WERI-Rb-1 (cell line): ENCODE results near the gene FZD10.

ENCODE experiments used
- DNase-seq: peaks from one replicate; pipeline ENCODE4 v3.0.0-alpha.2; 2020
- H3K27ac ChIP-seq: fragments of 250-450 bp; sonication (Bioruptor Pico); 2 replicates; pipeline ENCODE4 v1.5.1; 2020; ENCODE audit warnings: mild to moderate bottlenecking, moderate library complexity
- H3K27me3 ChIP-seq: fragments of 250-450 bp; sonication (Bioruptor Pico); 2 replicates; pipeline ENCODE4 v1.5.1; 2021; ENCODE audit warnings: mild to moderate bottlenecking, low read depth, moderate library complexity; ENCODE audit not compliant: insufficient read depth, severe bottlenecking
- H3K36me3 ChIP-seq: fragments of 250-450 bp; sonication (Bioruptor Pico); 2 replicates; pipeline ENCODE4 v1.5.1; 2020; ENCODE audit warnings: mild to moderate bottlenecking, moderate library complexity
- H3K4me3 ChIP-seq: 2 replicates; pipeline ENCODE4 v1.5.1; 2011; ENCODE audit warnings: low read depth, mild to moderate bottlenecking, control low read depth, low read length
- H3K9me3 ChIP-seq: fragments of 250-450 bp; sonication (Bioruptor Pico); 2 replicates; pipeline ENCODE4 v1.5.1; 2021; ENCODE audit warnings: mild to moderate bottlenecking, moderate library complexity; ENCODE audit not compliant: severe bottlenecking
- TF ChIP-seq, protein P1 (sequence below): IDR thresholded peaks from 2 replicates; pipeline ENCODE4 v1.5.1; 2011; ENCODE audit warnings: low read depth, mild to moderate bottlenecking, control low read depth, inconsistent platforms, low read length

The FZD10 gene

GRCh38 chr12:130201037-130201436 is 38.8 kb downstream of the FZD10 start:
- Histone ChIP-seq H3K9me3 (no peaks in the 10 kb centered on the region), H3K4me3 (no peak overlapping the region), H3K27ac (no peak overlapping the region), H3K36me3 (no peaks in the 10 kb centered on the region), H3K27me3 (no peaks in the 10 kb centered on the region)
- no peak for DNase-seq
- TF ChIP-seq, protein P1, sequence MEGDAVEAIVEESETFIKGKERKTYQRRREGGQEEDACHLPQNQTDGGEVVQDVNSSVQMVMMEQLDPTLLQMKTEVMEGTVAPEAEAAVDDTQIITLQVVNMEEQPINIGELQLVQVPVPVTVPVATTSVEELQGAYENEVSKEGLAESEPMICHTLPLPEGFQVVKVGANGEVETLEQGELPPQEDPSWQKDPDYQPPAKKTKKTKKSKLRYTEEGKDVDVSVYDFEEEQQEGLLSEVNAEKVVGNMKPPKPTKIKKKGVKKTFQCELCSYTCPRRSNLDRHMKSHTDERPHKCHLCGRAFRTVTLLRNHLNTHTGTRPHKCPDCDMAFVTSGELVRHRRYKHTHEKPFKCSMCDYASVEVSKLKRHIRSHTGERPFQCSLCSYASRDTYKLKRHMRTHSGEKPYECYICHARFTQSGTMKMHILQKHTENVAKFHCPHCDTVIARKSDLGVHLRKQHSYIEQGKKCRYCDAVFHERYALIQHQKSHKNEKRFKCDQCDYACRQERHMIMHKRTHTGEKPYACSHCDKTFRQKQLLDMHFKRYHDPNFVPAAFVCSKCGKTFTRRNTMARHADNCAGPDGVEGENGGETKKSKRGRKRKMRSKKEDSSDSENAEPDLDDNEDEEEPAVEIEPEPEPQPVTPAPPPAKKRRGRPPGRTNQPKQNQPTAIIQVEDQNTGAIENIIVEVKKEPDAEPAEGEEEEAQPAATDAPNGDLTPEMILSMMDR, result no peak

DNA sequence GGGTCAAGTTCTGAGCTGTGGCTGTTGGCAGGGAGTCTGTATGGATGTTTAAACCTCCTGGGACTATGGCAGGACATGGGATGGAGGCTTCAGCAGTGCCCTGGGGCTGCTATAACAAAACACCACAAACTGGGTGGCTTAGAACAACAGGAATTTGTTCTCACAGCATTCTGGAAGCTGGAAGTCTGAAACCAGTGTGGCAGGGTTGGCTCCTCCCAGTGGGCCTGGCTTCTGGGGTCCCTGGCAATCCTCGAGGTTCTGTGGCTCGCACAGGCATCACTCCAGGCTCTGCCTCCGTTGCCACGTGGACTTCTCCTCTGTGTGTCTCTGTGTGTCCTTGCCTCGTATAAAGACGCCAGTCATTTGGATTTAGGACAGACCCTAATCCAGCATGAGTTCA is 39.9 kb downstream of the FZD10 start:
- no peaks in the 10 kb centered on the region for H3K27me3 ChIP-seq
- H3K36me3 ChIP-seq, result no peaks in the 10 kb centered on the region
- H3K4me3 ChIP-seq, result no peak overlapping the region
- H3K27ac ChIP-seq, result no peak overlapping the region
- TF ChIP-seq, protein P1, result no peak
- no peak for DNase-seq
- H3K9me3 ChIP-seq, result no peaks in the 10 kb centered on the region

DNA sequence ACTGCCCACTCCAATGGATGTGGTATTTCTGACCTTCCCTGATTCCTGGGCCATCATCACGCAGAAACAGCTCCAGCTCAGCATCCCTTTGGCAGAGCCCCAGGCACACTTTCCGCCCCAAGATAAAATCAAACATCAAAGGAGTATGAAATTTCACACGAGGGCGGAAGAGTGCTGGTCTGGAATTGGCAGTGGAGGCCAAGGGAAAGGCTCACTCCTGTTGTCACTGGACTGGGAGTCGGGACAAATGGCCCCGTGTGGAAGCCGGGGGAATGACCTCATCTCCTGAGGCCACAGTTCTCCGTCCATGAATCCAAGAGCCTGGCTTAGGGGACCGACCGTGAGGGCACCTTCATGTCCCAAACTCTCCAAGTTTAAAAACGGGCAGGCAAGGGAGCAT is 40.9 kb downstream of the FZD10 start:
- H3K27me3 ChIP-seq, result no peaks in the 10 kb centered on the region
- no peak for DNase-seq
- H3K9me3 ChIP-seq, result no peaks in the 10 kb centered on the region
- H3K36me3 ChIP-seq, result no peaks in the 10 kb centered on the region
- no peak overlapping the region for H3K4me3 ChIP-seq
- TF ChIP-seq, protein P1, result no peak
- no peak overlapping the region for H3K27ac ChIP-seq

DNA sequence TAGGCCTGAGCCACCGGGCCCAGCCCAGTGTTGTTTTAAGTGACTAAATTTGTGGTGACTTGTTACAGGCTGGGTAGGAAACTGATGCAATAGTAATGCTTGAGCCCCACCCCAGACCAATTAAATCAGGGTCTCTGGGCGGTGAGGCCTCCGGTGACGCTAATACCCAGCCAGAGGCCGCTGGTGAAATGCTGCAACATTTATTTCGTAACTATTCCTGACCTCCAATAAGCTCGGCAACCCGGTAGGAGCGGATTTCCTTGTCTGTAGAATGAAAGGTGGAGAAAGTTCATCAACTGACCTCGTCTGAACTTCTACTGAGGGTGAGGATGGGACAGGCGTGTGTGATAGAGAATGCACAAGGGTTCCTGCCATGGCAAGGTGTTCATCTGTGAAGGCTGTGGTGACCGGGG is 42.3 kb downstream of the FZD10 start:
- Histone ChIP-seq H3K4me3 (no peak overlapping the region), H3K36me3 (no peaks in the 10 kb centered on the region), H3K27ac (no peak overlapping the region), H3K27me3 (no peaks in the 10 kb centered on the region), H3K9me3 (no peaks in the 10 kb centered on the region)
- DNase-seq, result no peak
- TF ChIP-seq, protein P1, result no peak

DNA sequence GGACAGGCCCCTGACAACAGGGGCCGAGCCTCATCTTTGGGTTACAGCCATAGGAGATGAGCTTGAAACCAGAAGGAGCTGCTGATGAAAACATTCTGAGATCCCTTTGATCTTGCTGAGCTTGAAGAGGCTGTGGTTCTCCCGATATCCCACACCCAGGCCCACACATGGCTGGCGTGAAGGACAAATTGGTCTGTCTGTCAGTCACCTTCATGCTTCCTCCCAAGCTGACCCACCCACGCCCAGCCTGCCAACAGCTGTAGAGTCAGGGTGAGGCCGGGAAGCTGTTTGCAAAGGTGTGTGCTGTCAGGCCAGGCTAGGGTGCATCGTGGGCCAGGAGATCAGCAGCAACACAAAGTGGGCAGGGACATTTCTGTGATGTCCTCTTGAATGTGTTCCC is 43.2 kb downstream of the FZD10 start:
- TF ChIP-seq, protein P1, result no peak
- H3K27me3 ChIP-seq, result no peaks in the 10 kb centered on the region
- no peaks in the 10 kb centered on the region for H3K36me3 ChIP-seq
- DNase-seq, result no peak
- no peak overlapping the region for H3K27ac ChIP-seq
- H3K4me3 ChIP-seq, result no peak overlapping the region
- H3K9me3 ChIP-seq, result no peaks in the 10 kb centered on the region

DNA sequence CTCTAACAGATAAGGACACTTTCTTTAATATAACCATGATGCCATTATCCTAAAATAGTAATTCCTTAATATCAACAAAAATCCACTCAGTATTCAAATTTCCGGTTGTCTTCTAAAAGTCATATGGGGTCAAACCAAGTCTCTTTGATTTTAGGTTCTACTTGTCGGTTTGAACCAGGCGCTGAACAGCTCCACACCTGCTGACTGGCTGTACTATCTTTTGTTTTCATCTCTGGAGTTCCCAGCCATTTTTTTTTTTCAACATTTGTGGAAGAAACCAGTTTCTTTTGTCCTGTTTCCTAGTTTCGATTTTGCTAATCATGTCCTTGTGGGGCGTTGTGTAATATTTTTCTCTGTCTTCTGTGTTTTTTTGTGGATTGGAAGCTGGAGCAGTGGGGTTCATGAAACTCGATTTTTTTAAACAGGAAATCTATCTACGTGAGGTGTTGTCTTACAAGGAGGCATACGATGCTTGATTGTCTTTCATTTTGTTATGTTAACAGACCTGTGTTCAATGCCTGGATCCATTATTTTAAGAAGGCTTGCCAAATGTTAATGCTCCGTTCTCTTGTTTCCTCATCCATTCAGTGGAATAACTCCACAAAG is 50.2 kb downstream of the FZD10 start:
- no peak for DNase-seq
- Histone ChIP-seq H3K9me3 (no peaks in the 10 kb centered on the region), H3K27me3 (no peaks in the 10 kb centered on the region), H3K4me3 (no peak overlapping the region), H3K36me3 (no peaks in the 10 kb centered on the region), H3K27ac (no peak overlapping the region)
- TF ChIP-seq, protein P1, result no peak
